PC-9 (cell line): ENCODE data around the gene FBN1. TPM values are rescaled to one million over a fixed set of nuclear protein-coding genes. Genes with fewer than 3 reads are reported as not detected.

Experiments used
- BruUV-seq: library from RNA; stranded (reverse); fragments of 400-500 nt; replicated peaks from 2 replicates; lab custom pipeline; 2021; lab: Mats Ljungman, UMichigan
- CTCF ChIA-PET: fragments of 300-600 bp; sonication (Branson Sonifier 250); formaldehyde crosslinking; loops from one replicate; lab custom pipeline; 2022; ENCODE audit warnings: antibody characterized with exemption; lab: Charles Lee
- POLR2A ChIA-PET: fragments of 300-600 bp; sonication (Branson Sonifier 250); formaldehyde crosslinking; loops from one replicate; lab custom pipeline; 2022; ENCODE audit warnings: antibody characterized with exemption; ENCODE audit not compliant: unreplicated experiment; lab: Charles Lee
- DNase-seq, 2 experiments: peaks; one replicate each; pipeline versions ENCODE4 v3.0.0 to v3.0.0-alpha.2; 2015 to 2022; ENCODE audit warnings: mixed read lengths in 1 of 2
- H2AFZ ChIP-seq: fragments of 200-600 bp; sonication (generic); 2 replicates; pipeline ENCODE4 v1.8.1; 2017; ENCODE audit warnings: antibody characterized with exemption
- H3F3A ChIP-seq: fragments of 200-600 bp; sonication (generic); 2 replicates; pipeline ENCODE4 v1.8.1; 2017; ENCODE audit warnings: antibody characterized with exemption, mild to moderate bottlenecking, low read depth; ENCODE audit not compliant: insufficient read depth
- H3K27ac ChIP-seq: fragments of 200-600 bp; sonication (generic); 2 replicates; pipeline ENCODE4 v1.6.1; 2016; ENCODE audit warnings: mixed run types
- H3K27me3 ChIP-seq: fragments of 200-600 bp; sonication (generic); 2 replicates; pipeline ENCODE4 v1.6.1; 2016; ENCODE audit warnings: low read depth, mixed run types; ENCODE audit not compliant: insufficient read depth
- H3K36me3 ChIP-seq: fragments of 200-600 bp; sonication (generic); 2 replicates; pipeline ENCODE4 v1.6.1; 2016; ENCODE audit warnings: low read depth, mixed run types
- H3K4me1 ChIP-seq: fragments of 200-600 bp; sonication (generic); replicated peaks from 2 replicates; pipeline ENCODE4 v1.6.1; 2016; ENCODE audit warnings: mixed run types; ENCODE audit not compliant: insufficient read depth
- H3K4me2 ChIP-seq: fragments of 200-600 bp; sonication (generic); 2 replicates; pipeline ENCODE4 v1.6.1; 2017; ENCODE audit warnings: mixed run types
- H3K4me3 ChIP-seq: fragments of 200-600 bp; sonication (generic); 2 replicates; pipeline ENCODE4 v1.6.1; 2016; ENCODE audit warnings: mixed run types
- H3K79me2 ChIP-seq: fragments of 200-600 bp; sonication (generic); 2 replicates; pipeline ENCODE4 v1.6.1; 2017; ENCODE audit warnings: low read depth, mixed run types
- H3K9me2 ChIP-seq: fragments of 200-600 bp; sonication (generic); 2 replicates; pipeline ENCODE4 v1.8.1; 2017; ENCODE audit warnings: mild to moderate bottlenecking; ENCODE audit not compliant: insufficient read depth
- H3K9me3 ChIP-seq: fragments of 200-600 bp; sonication (generic); 2 replicates; pipeline ENCODE4 v1.8.1; 2016; ENCODE audit warnings: low read depth; ENCODE audit not compliant: insufficient read depth
- H4K20me1 ChIP-seq: fragments of 200-600 bp; sonication (generic); 2 replicates; pipeline ENCODE4 v1.8.1; 2017; ENCODE audit not compliant: insufficient read depth
- CTCF ChIP-seq: fragments of 200-600 bp; sonication (generic); conservative IDR thresholded peaks from 2 replicates; pipeline ENCODE4 v1.6.1; 2017; ENCODE audit warnings: mixed run types, antibody characterized with exemption, mild to moderate bottlenecking, moderate library complexity
- EZH2 ChIP-seq: fragments of 200-600 bp; sonication (generic); IDR thresholded peaks from 2 replicates; pipeline ENCODE4 v1.8.0; 2017; ENCODE audit warnings: antibody characterized with exemption, low read depth
- intact Hi-C: fragments of 100-400 bp; cut with micrococcal nuclease; formaldehyde crosslinking; loops from one replicate; pipeline ENCODE4 v1.10.0; 2022; ENCODE audit not compliant: unreplicated experiment
- total RNA-seq: library from RNA; stranded (reverse); gene quantifications from 2 replicates; pipeline ENCODE4 v1.2.3, GENCODE V29; 2021

Gene FBN1
- total RNA-seq, 1 experiment from 2014 or later: 1.3 TPM

GRCh38 chr15:48554112-48554511 is 91.4 kb downstream of the FBN1 start:
- no peak overlapping the region for H3K4me2 ChIP-seq
- H3K9me3 ChIP-seq: no peaks in the 10 kb centered on the region
- CTCF ChIA-PET: no interaction called here
- POLR2A ChIA-PET: interaction anchor here (0.6 kb wide), 1 partner anchor 167 kb away, joined by 3 read pairs; no protein-coding TSS in a partner anchor
- no peaks in the 10 kb centered on the region for H3K36me3 ChIP-seq
- no peak for DNase-seq
- H3K79me2 ChIP-seq: no peaks in the 10 kb centered on the region
- no peaks in the 10 kb centered on the region for H4K20me1 ChIP-seq
- H3K4me3 ChIP-seq: no peak overlapping the region
- H3K27ac ChIP-seq: no peak overlapping the region
- intact Hi-C loops: no loop called here
- H3K27me3 ChIP-seq: no peaks in the 10 kb centered on the region
- TF ChIP-seq CTCF: no peak
- TF ChIP-seq EZH2: no peak
- no peaks in the 10 kb centered on the region for H3K9me2 ChIP-seq
- H3K4me1 ChIP-seq: no peaks in the 10 kb centered on the region
- no peak overlapping the region for H2AFZ ChIP-seq
- BruUV-seq: no TSS peak
- no peaks in the 10 kb centered on the region for H3F3A ChIP-seq

- no peak overlapping the region for H3K4me3 ChIP-seq
- no peaks in the 10 kb centered on the region for H3K4me1 ChIP-seq
- no peak for DNase-seq
- H4K20me1 ChIP-seq: no peaks in the 10 kb centered on the region
- TF ChIP-seq CTCF: no peak
- TF ChIP-seq EZH2: no peak
- no peak overlapping the region for H3K4me2 ChIP-seq
- H2AFZ ChIP-seq: no peak overlapping the region
- no peaks in the 10 kb centered on the region for H3K79me2 ChIP-seq
- intact Hi-C loops: no loop called here
- BruUV-seq: no TSS peak
- H3K27ac ChIP-seq: no peak overlapping the region
- no peaks in the 10 kb centered on the region for H3K36me3 ChIP-seq
- ChIA-PET POLR2A (interaction anchor here (0.6 kb wide), 1 partner anchor 167 kb away, joined by 3 read pairs; no protein-coding TSS in a partner anchor), CTCF (no interaction called here)
- H3K27me3 ChIP-seq: no peaks in the 10 kb centered on the region
- H3K9me2 ChIP-seq: no peaks in the 10 kb centered on the region
- no peaks in the 10 kb centered on the region for H3F3A ChIP-seq
- no peaks in the 10 kb centered on the region for H3K9me3 ChIP-seq
Measured at GRCh38 chr15:48553559-48553958, 92.0 kb downstream of the FBN1 start.

GRCh38 chr15:48550822-48551525 is 94.5 kb downstream of the FBN1 start:
- H2AFZ ChIP-seq: no peak overlapping the region
- no peak for DNase-seq
- H3K4me3 ChIP-seq: no peak overlapping the region
- no peak overlapping the region for H3K27ac ChIP-seq
- H4K20me1 ChIP-seq: no peaks in the 10 kb centered on the region
- H3K36me3 ChIP-seq: no peaks in the 10 kb centered on the region
- H3K4me1 ChIP-seq: no peaks in the 10 kb centered on the region
- POLR2A ChIA-PET: no interaction called here
- no peak overlapping the region for H3K4me2 ChIP-seq
- no peaks in the 10 kb centered on the region for H3F3A ChIP-seq
- H3K9me3 ChIP-seq: no peaks in the 10 kb centered on the region
- H3K79me2 ChIP-seq: no peaks in the 10 kb centered on the region
- BruUV-seq: no TSS peak
- TF ChIP-seq EZH2 (no peak), CTCF (no peak)
- H3K9me2 ChIP-seq: no peaks in the 10 kb centered on the region
- no peaks in the 10 kb centered on the region for H3K27me3 ChIP-seq
- CTCF ChIA-PET: no interaction called here
- intact Hi-C loops: no loop called here
